Neural progenitor cell (in vitro differentiated cells): ENCODE measurements around the gene RTL5.

Experiments used
- CTCF ChIP-seq: fragments of 200-600 bp; sonication (generic); IDR thresholded peaks from 2 replicates; pipeline ENCODE4 v1.5.1; 2017; ENCODE audit warnings: antibody characterized with exemption, mild to moderate bottlenecking
- EZH2 ChIP-seq: fragments of 200-600 bp; sonication (generic); IDR thresholded peaks from 2 replicates; pipeline ENCODE4 v1.6.1; 2017; ENCODE audit warnings: antibody characterized with exemption, mild to moderate bottlenecking, moderate library complexity
- EZH2phosphoT487 ChIP-seq: fragments of 200-600 bp; sonication (generic); IDR thresholded peaks from 2 replicates; pipeline ENCODE4 v1.6.1; 2017; ENCODE audit warnings: antibody characterized with exemption

DNA sequence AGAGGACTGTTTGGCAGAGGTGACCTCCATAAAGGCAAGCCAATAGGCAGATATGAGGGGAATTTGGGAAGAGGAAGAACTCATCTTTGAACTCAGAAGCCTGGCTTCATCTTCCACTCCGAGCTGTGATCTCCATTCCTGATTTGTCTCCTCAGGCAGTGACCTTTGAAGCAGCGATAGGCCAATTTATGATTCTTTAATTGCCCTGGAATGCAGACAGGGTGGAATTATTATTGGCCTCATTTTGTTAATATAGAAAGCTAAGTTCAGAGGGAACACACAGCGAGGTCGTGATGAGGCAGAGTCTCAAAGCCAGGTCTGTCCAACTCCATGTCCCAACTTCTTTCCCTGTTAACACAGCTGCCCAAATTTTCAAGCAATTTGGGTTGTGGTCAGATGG, 16.9 kb downstream of the RTL5 start:
- TF ChIP-seq CTCF (no peak), EZH2 (no peak), EZH2phosphoT487 (no peak)
